RWPE1 (cell line): ENCODE results near the gene CUX1.
"Not testable (repeated sequence)": the region's sequence is repeated elsewhere in the genome, so short reads cannot be mapped to it uniquely, and the experiment has no call there.

Experiments used
- CTCF ChIA-PET: fragments of 350-600 bp; sonication (Branson Sonifier 250); formaldehyde crosslinking; extraction: SDS; loops from one replicate; lab custom pipeline; 2021; lab: Yijun Ruan, JAX
- POLR2A ChIA-PET: fragments of 400-600 bp; formaldehyde crosslinking; extraction: SDS; loops from one replicate; lab custom pipeline; 2020; ENCODE audit warnings: antibody characterized with exemption; ENCODE audit not compliant: low non-redundant PET; lab: Yijun Ruan, JAX
- DNase-seq: peaks from one replicate; pipeline ENCODE4 v3.0.0; 2012; ENCODE audit warnings: low spot score
- H3K27ac ChIP-seq: fragments of 450-650 bp; 2 replicates; pipeline ENCODE4 v1.5.1; 2017
- TF ChIP-seq, protein P1 (sequence below): fragments of 450-650 bp; conservative IDR thresholded peaks from 2 replicates; pipeline ENCODE4 v1.5.1; 2017; ENCODE audit warnings: low read depth, mild to moderate bottlenecking

Gene CUX1

DNA sequence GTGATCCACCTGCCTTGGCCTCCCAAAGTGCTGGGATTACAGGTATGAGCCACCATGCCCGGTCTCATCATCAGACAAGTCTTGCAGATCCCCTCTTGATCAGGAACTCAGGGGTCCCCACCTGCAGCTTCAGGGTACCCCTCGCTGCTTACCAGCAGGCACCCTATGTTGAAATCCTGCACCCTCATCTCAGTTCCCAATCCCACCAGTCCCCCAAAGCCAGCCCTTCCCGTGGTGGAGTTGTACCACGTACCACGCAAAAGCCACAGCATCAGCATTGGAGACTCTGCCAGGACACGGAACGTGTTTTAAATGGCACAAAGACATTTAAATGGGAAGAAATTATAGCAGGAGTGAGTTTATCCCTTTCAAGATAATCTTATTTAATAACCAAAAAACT is 202.0 kb downstream of the CUX1 start:
- TF ChIP-seq, protein P1, sequence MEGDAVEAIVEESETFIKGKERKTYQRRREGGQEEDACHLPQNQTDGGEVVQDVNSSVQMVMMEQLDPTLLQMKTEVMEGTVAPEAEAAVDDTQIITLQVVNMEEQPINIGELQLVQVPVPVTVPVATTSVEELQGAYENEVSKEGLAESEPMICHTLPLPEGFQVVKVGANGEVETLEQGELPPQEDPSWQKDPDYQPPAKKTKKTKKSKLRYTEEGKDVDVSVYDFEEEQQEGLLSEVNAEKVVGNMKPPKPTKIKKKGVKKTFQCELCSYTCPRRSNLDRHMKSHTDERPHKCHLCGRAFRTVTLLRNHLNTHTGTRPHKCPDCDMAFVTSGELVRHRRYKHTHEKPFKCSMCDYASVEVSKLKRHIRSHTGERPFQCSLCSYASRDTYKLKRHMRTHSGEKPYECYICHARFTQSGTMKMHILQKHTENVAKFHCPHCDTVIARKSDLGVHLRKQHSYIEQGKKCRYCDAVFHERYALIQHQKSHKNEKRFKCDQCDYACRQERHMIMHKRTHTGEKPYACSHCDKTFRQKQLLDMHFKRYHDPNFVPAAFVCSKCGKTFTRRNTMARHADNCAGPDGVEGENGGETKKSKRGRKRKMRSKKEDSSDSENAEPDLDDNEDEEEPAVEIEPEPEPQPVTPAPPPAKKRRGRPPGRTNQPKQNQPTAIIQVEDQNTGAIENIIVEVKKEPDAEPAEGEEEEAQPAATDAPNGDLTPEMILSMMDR: no peak
- no peak overlapping the region for H3K27ac ChIP-seq
- CTCF ChIA-PET: no interaction called here
- no peak for DNase-seq
- POLR2A ChIA-PET: no interaction called here

DNA sequence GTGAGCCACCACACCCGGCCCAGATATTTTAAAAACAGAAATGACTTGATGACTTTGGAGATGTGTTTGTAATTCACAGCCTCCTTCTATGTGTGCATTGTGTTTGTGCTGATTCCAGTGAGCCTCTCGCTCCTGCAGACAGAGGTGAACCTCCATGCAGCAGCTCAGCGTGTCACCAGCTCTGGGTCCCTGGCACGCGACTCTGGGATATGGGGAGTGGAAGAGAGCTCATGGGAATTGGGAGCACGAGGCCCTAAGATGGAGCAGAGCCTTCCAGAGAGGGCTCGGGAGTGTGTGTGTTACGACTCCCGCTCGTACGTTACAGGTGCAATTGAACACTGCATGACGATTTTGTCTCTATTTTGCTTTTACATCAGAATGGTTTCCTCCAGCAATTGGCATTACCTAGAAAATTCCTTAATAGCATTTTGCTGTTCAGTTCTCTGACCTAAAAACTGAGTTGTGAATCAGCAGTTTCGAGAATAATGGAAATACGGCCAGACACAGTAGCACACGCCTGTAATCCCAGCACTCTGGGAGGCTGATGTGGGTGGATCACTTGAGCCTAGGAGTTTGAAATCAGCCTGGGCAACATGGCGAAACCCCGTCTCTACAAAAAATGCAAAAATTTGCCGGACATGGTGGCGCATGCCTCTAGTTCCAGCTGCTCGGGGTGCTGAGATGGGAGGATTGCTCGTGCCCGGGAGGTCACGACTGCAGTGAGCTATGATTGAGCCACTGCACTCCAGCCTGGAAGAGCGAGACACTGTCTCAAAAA is 204.6 kb downstream of the CUX1 start:
- H3K27ac ChIP-seq: no peak overlapping the region
- TF ChIP-seq, protein P1: no peak
- CTCF ChIA-PET: interaction anchor here (0.6 kb wide), 1 partner anchor 31 kb away, joined by 3 read pairs; no protein-coding TSS in a partner anchor
- no peak for DNase-seq
- POLR2A ChIA-PET: interaction anchor here (0.6 kb wide), 1 partner anchor 40 kb away, joined by 3 read pairs; no protein-coding TSS in a partner anchor

DNA sequence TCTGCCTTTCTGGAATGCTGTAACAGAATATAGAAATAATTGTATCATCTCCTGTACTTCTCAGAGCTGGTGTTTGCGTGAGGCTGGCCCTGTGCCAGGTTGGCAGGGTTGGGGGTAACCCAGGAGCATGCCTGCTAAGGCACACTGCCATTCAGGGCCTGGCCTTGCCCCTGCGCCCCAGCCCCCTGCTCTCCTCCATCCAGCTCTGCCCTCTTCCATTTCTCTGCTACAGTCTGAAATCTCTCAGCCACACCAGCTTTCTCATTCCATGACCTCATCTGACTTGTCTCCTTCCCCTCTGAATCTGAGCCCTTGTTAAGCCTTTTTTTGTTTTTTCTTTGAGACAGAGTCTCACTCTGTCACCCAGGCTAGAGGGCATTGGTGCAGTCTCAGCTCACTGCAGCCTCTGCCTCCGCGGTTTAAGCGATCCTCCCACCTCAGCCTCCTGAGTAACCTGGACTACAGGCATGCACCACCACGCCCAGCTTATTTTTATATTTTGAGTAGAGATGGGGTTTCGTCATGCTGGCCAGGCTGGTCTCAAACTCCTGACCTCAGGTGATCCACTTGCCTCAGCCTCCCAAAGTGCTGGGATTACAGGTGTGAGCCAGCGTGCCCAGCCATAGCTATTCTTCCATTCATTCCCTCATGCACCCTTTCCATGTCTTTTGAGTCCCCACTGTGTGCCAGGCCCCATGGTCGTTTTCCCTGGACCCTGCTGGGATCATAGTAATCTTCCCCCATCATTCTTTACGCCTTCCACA is 206.8 kb downstream of the CUX1 start:
- DNase-seq: no peak
- H3K27ac ChIP-seq: peak overlapping the region; percentile 16; the same call in 1 of the 2 replicates
- ChIA-PET POLR2A (no interaction called here), CTCF (interaction anchor here (0.5 to 0.6 kb wide), 3 partner anchors 9 to 340 kb away, joined by 3 to 6 read pairs (median 3); no protein-coding TSS in a partner anchor)
- TF ChIP-seq, protein P1: no peak

DNA sequence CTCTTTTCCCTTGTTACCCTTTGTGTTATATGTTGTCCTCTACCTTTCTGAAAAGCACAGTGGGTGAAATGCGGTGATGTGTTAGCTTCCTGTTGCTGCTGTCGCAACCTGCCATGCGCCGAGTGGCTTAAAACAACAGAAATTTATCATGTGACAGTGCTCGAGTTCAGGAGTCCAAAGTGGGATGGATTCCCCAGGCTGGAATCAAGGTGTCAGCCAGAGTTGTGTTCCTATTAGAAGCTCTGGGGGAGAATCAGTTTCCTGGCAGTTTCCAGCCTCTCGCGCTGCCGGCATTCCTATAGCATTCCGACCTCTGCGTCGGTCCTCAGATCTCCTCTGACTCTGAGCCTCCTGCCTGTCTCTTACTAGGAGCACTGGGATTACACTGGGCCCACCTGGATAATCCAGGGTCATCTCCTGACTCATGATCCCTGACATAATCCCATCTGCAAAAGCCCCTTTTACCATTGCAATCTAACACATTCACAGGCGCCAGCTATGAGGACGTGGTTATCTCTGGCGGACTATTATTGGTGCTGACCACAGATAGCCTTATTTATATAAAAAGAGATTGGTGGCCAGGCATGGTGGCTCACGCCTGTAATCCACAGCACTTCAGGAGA is 207.5 kb downstream of the CUX1 start:
- CTCF ChIA-PET: interaction anchor here (0.6 kb wide), 1 partner anchor 10 kb away, joined by 6 read pairs; no protein-coding TSS in a partner anchor

DNA sequence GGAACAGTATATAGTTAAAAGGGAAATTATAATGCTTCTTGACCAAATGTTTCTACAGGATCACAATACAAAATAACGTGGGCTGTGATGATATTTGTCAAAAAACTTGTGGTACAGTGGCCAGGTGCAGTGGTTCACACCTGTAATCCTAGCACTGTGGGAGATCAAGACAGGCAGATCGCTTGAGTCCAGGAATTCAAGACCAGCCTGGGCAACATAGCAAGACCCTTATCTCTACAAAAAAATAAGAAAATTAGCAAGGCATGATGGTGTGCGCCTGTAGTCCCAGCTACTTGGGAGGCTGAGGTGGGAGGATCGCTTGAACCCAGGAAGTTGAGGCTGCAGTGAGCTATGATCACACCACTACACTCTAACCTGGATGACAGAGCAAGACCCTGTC is 208.4 kb downstream of the CUX1 start:
- H3K27ac ChIP-seq, POLR2A ChIA-PET, DNase-seq: not testable (repeated sequence)
- CTCF ChIA-PET: interaction anchor here (0.6 kb wide), 1 partner anchor 29 kb away, joined by 3 read pairs; no protein-coding TSS in a partner anchor

More for the DNA sequence above, 207.5 kb downstream of the CUX1 start:
- H3K27ac ChIP-seq: no peak overlapping the region
- DNase-seq: no peak
- POLR2A ChIA-PET: no interaction called here
- TF ChIP-seq, protein P1: no peak

DNA sequence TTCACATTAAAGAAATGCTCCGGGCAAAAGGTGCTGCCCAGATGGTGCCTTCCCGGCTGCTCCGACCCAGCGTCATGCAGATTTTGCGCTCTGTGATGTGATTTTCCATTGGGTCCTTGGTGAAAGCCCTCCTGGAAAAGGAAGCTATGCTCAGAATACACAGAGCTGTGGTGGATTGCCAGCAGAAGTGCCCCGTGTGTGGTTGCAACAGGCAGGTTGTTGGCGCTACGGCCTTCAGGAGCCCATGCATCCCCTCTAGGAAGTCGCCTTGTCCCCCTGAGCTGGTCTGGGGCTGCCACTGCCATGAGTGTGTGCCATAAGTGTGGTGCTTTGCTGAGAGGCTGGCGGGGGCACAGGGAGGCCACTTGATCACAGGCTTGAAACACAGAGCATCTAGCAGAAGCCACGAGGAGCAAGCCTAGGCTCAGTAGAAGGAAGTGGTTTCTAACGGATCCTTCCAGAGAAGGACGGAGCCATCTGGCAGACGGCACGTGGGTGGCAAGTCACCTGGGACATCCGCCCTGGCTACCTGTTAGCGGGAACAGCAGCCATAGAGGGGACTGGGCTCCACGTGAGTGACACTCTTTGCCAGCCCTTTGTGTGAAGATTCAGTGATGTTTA is 210.9 kb downstream of the CUX1 start:
- TF ChIP-seq, protein P1: no peak
- CTCF ChIA-PET: no interaction called here
- H3K27ac ChIP-seq: 0 out of 2 replicates have a peak overlapping the region, but pooled peaks have one; percentile 2
- POLR2A ChIA-PET: no interaction called here
- DNase-seq: no peak
